ENCODE data around the gene FGD4. TPM values are rescaled to one million over a fixed set of nuclear protein-coding genes. Genes with fewer than 3 reads are reported as not detected.

The FGD4 gene
- total RNA-seq, 2 donors from 2014 or later, result 0.09 to 1.7 TPM

- ATAC-seq (replicated peaks in 1 of 2) (no peak), DNase-seq (no peak)
- H3K4me3 Mint-ChIP-seq, result no peak overlapping the region
- peaks cover 45% of the 10 kb centered on the region for H3K4me1 Mint-ChIP-seq (ENCODE audit: low read depth)
- H3K9me3 Mint-ChIP-seq, result no peaks in the 10 kb centered on the region
- no peaks in the 10 kb centered on the region for H3K27me3 Mint-ChIP-seq (ENCODE audit: low read depth)
- H3K36me3 Mint-ChIP-seq (ENCODE audit: insufficient read depth in 2 of 2), result peaks cover 2 to 17% of the 10 kb centered on the region in 2 donors
- no peak overlapping the region for H3K27ac Mint-ChIP-seq
These were observed 293.7 kb downstream of the FGD4 start for GRCh38 chr12:32693036-32693435.

Measured in activated T-cell treated with anti-CD3 and anti-CD28 coated beads, Interleukin-2, amount 50 U/mL, for 72 hours (primary cell).